Liver (tissue), 9 donors: ENCODE data around the gene CD81. TPM values are rescaled to one million over a fixed set of nuclear protein-coding genes. Genes with fewer than 3 reads are reported as not detected.

Experiments
- DNase-seq: peaks from one replicate; pipeline ENCODE4 v3.0.0-alpha.2; 2017; ENCODE audit warnings: low spot score
- H3K27ac ChIP-seq, 2 donors: one replicate each; pipeline ENCODE4 v1.7.0; 2013; ENCODE audit warnings: inconsistent platforms in 2 of 2, low read length in 2 of 2, control low read depth in 1 of 2, low read depth in 1 of 2, mild to moderate bottlenecking in 1 of 2
- H3K27me3 ChIP-seq, 4 donors: one replicate each; pipeline versions ENCODE4 v1.6.1 to v1.7.0; 2013; ENCODE audit warnings: low read length in 3 of 4, inconsistent platforms in 1 of 4, mild to moderate bottlenecking in 1 of 4, moderate library complexity in 1 of 4; ENCODE audit not compliant: control insufficient read depth in 4 of 4, insufficient read depth in 4 of 4
- H3K36me3 ChIP-seq, 4 donors: one replicate each; pipeline versions ENCODE4 v1.6.1 to v1.7.0; 2013; ENCODE audit warnings: low read length in 3 of 4, mild to moderate bottlenecking in 3 of 4, low read depth in 1 of 4, moderate library complexity in 1 of 4; ENCODE audit not compliant: control insufficient read depth in 4 of 4, insufficient read depth in 3 of 4
- H3K4me1 ChIP-seq, 4 donors: one replicate each; pipeline versions ENCODE4 v1.6.1 to v1.7.0; 2013; ENCODE audit warnings: low read length in 3 of 4, mild to moderate bottlenecking in 3 of 4, moderate library complexity in 1 of 4; ENCODE audit not compliant: control insufficient read depth in 4 of 4, insufficient read depth in 4 of 4
- H3K4me3 ChIP-seq, 3 donors: one replicate each; pipeline versions ENCODE4 v1.6.1 to v1.7.0; 2013; ENCODE audit warnings: low read length in 3 of 3, control low read depth in 1 of 3, low read depth in 1 of 3, mild to moderate bottlenecking in 1 of 3
- H3K9ac ChIP-seq, 2 donors: one replicate each; pipeline ENCODE4 v1.7.0; 2013; ENCODE audit warnings: low read length in 2 of 2, mild to moderate bottlenecking in 2 of 2, moderate library complexity in 2 of 2, control low read depth in 1 of 2, low read depth in 1 of 2
- H3K9me3 ChIP-seq, 4 donors: one replicate each; pipeline versions ENCODE4 v1.6.1 to v1.7.0; 2013; ENCODE audit warnings: low read length in 3 of 4; ENCODE audit not compliant: control insufficient read depth in 4 of 4
- EGR1 ChIP-seq, 2 donors: IDR thresholded peaks; 2 replicates each; pipeline ENCODE4 v1.6.1; 2016 to 2018; ENCODE audit warnings: antibody characterized with exemption in 2 of 2, low read depth in 2 of 2
- FOXA1 ChIP-seq: IDR thresholded peaks from 2 replicates; pipeline ENCODE4 v1.6.1; 2016; ENCODE audit warnings: antibody characterized with exemption
- FOXA2 ChIP-seq: IDR thresholded peaks from 2 replicates; pipeline ENCODE4 v1.6.1; 2016; ENCODE audit warnings: antibody characterized with exemption
- GABPA ChIP-seq, 2 donors: IDR thresholded peaks in 1 of 2; conservative IDR thresholded peaks in 1 of 2; 2 replicates each; pipeline ENCODE4 v1.6.1; 2016; ENCODE audit warnings: antibody characterized with exemption in 2 of 2, mild to moderate bottlenecking in 1 of 2, moderate library complexity in 1 of 2
- HNF4A ChIP-seq, 2 donors: conservative IDR thresholded peaks; 2 replicates each; pipeline ENCODE4 v1.6.1; 2016; ENCODE audit warnings: antibody characterized with exemption in 2 of 2, mild to moderate bottlenecking in 2 of 2
- HNF4G ChIP-seq: IDR thresholded peaks from 2 replicates; pipeline ENCODE4 v1.6.1; 2016; ENCODE audit warnings: antibody characterized with exemption
- JUND ChIP-seq, 2 donors: IDR thresholded peaks; 2 replicates each; pipeline ENCODE4 v1.6.1; 2016; ENCODE audit warnings: antibody characterized with exemption in 2 of 2
- NR2F2 ChIP-seq: IDR thresholded peaks from 2 replicates; pipeline ENCODE4 v1.6.1; 2016; ENCODE audit warnings: antibody characterized with exemption
- RXRA ChIP-seq, 2 donors: IDR thresholded peaks; 2 replicates each; pipeline ENCODE4 v1.6.1; 2017 to 2018; ENCODE audit warnings: antibody characterized with exemption in 2 of 2, mild to moderate bottlenecking in 1 of 2
- SP1 ChIP-seq: IDR thresholded peaks from 2 replicates; pipeline ENCODE4 v1.6.1; 2018; ENCODE audit warnings: antibody characterized with exemption, mild to moderate bottlenecking
- TAF1 ChIP-seq: conservative IDR thresholded peaks from 2 replicates; pipeline ENCODE4 v1.6.1; 2016; ENCODE audit warnings: antibody characterized with exemption, mild to moderate bottlenecking
- YY1 ChIP-seq: IDR thresholded peaks from 2 replicates; pipeline ENCODE4 v1.6.1; 2016; ENCODE audit warnings: antibody characterized with exemption, mild to moderate bottlenecking
- WGBS: extraction: QIAGEN DNeasy Blood & Tissue Kit; methylation state at CpG from one replicate; pipeline ENCODE4 v1.1.7; 2013; 5-methylcytosine and 5-hydroxymethylcytosine counted together
- polyA plus RNA-seq, 2 donors: library from polyadenylated mRNA; stranded (reverse) in 1 of 2; unstranded in 1 of 2; fragments of 200-250 nt in 1 of 2; fragments of >200 nt in 1 of 2; fragmentation: Nextera tagmentation in 1 of 2; extraction: Ambion mirVana in 1 of 2; gene quantifications; one replicate each; pipeline versions ENCODE4 v1.2.1 to v1.2.3, GENCODE V29; 2013 to 2015
- total RNA-seq, 2 donors: library from RNA; depleted of rRNA; stranded (reverse); fragments of >200 nt; gene quantifications; one replicate each; pipeline ENCODE4 v1.2.3, GENCODE V29; 2014
- TF ChIP-seq, protein P1 (sequence below): IDR thresholded peaks from 2 replicates; pipeline ENCODE4 v1.6.1; 2016; ENCODE audit warnings: antibody characterized with exemption
- TF ChIP-seq, protein P2 (sequence below): IDR thresholded peaks from 2 replicates; pipeline ENCODE4 v1.6.1; 2016; ENCODE audit warnings: antibody characterized with exemption, mild to moderate bottlenecking
- TF ChIP-seq, protein P3 (sequence below): IDR thresholded peaks from 2 replicates; pipeline ENCODE4 v1.6.1; 2016; ENCODE audit warnings: antibody characterized with exemption
- donor health status: healthy.
- donor health status: healthy.
- donor health status: healthy.
- donor health status: healthy.
- donor health status: healthy.

CD81 gene
- total and polyA plus RNA-seq, 4 donors: 76.9 to 712 (median 164) TPM

DNA sequence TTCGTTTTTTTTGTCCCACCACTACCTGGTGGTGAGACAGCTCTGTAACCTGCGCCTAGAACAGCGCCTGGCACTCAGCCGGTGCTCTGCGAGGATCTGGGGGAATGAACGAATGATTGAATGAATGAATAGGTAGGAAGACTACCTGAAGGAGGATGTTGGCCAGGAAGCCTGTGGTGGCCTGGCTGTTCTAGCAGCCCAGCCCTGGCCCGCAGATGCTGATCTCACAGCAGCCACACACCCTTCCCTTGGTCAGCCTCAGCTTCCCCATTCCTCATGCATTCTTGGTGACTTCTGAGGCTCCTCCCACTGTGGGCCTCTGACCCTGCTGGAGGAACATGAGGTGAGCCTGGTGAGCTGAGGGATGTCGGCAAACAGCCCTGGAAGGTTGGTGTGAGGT is 63.5 kb downstream of the CD81 start:
- H3K9me3 ChIP-seq: no peaks in the 10 kb centered on the region
- H3K4me3 ChIP-seq: no peak overlapping the region
- no peak overlapping the region for H3K27ac ChIP-seq
- H3K4me1 ChIP-seq: peaks cover 0 to 6% (median 1%) of the 10 kb centered on the region in 4 donors
- no peak overlapping the region for H3K9ac ChIP-seq
- peaks cover 0 to 3% (median 1%) of the 10 kb centered on the region in 4 donors for H3K27me3 ChIP-seq
- no peaks in the 10 kb centered on the region for H3K36me3 ChIP-seq
- no peak for DNase-seq
- WGBS: 73% methylated on average over 8 of the region's 8 CpGs
- TF ChIP-seq HNF4G (no peak), TAF1 (no peak), JUND (IDR thresholded peaks at IDR 0.05) (no peak), SP1 (no peak), FOXA2 (no peak), EGR1 (IDR thresholded peaks at IDR 0.05; ENCODE audit: low read depth in 2 of 2) (no peak)
- TF ChIP-seq, protein P1, sequence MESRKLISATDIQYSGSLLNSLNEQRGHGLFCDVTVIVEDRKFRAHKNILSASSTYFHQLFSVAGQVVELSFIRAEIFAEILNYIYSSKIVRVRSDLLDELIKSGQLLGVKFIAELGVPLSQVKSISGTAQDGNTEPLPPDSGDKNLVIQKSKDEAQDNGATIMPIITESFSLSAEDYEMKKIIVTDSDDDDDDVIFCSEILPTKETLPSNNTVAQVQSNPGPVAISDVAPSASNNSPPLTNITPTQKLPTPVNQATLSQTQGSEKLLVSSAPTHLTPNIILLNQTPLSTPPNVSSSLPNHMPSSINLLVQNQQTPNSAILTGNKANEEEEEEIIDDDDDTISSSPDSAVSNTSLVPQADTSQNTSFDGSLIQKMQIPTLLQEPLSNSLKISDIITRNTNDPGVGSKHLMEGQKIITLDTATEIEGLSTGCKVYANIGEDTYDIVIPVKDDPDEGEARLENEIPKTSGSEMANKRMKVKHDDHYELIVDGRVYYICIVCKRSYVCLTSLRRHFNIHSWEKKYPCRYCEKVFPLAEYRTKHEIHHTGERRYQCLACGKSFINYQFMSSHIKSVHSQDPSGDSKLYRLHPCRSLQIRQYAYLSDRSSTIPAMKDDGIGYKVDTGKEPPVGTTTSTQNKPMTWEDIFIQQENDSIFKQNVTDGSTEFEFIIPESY: no peak
- TF ChIP-seq, protein P2, sequence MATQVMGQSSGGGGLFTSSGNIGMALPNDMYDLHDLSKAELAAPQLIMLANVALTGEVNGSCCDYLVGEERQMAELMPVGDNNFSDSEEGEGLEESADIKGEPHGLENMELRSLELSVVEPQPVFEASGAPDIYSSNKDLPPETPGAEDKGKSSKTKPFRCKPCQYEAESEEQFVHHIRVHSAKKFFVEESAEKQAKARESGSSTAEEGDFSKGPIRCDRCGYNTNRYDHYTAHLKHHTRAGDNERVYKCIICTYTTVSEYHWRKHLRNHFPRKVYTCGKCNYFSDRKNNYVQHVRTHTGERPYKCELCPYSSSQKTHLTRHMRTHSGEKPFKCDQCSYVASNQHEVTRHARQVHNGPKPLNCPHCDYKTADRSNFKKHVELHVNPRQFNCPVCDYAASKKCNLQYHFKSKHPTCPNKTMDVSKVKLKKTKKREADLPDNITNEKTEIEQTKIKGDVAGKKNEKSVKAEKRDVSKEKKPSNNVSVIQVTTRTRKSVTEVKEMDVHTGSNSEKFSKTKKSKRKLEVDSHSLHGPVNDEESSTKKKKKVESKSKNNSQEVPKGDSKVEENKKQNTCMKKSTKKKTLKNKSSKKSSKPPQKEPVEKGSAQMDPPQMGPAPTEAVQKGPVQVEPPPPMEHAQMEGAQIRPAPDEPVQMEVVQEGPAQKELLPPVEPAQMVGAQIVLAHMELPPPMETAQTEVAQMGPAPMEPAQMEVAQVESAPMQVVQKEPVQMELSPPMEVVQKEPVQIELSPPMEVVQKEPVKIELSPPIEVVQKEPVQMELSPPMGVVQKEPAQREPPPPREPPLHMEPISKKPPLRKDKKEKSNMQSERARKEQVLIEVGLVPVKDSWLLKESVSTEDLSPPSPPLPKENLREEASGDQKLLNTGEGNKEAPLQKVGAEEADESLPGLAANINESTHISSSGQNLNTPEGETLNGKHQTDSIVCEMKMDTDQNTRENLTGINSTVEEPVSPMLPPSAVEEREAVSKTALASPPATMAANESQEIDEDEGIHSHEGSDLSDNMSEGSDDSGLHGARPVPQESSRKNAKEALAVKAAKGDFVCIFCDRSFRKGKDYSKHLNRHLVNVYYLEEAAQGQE: no peak
- TF ChIP-seq, protein P3, sequence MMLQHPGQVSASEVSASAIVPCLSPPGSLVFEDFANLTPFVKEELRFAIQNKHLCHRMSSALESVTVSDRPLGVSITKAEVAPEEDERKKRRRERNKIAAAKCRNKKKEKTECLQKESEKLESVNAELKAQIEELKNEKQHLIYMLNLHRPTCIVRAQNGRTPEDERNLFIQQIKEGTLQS: no peak

DNA sequence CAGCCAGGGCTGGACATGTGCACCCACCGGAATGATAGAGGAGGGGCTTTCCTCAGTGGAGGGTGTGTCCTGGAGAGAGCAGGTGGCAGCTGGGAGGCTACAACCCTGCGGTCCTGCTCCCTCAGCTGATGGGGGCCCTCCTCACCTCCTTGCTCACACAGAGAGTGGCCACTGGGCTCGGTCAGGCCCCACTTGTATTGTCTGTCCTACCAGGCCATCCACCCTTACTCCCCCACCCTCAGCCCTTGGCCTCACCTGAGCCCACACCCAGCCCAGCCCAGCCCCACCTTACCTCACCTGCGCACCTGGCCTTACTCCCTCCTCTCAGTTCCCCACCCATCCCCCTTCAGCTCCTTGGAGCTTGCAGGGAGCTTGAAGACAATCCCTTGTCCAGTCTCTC is 64.1 kb downstream of the CD81 start:
- Histone ChIP-seq H3K27me3 (peaks cover 0 to 3% (median 1%) of the 10 kb centered on the region in 4 donors), H3K9ac (no peak overlapping the region), H3K9me3 (no peaks in the 10 kb centered on the region), H3K4me1 (peaks cover 0 to 6% (median 1%) of the 10 kb centered on the region in 4 donors), H3K36me3 (no peaks in the 10 kb centered on the region), H3K27ac (no peak overlapping the region), H3K4me3 (no peak overlapping the region)
- DNase-seq: no peak
- WGBS: 71% methylated on average over 4 of the region's 4 CpGs
- TF ChIP-seq RXRA (IDR thresholded peaks at IDR 0.05) (no peak), NR2F2 (no peak), YY1 (no peak), TAF1 (no peak)

DNA sequence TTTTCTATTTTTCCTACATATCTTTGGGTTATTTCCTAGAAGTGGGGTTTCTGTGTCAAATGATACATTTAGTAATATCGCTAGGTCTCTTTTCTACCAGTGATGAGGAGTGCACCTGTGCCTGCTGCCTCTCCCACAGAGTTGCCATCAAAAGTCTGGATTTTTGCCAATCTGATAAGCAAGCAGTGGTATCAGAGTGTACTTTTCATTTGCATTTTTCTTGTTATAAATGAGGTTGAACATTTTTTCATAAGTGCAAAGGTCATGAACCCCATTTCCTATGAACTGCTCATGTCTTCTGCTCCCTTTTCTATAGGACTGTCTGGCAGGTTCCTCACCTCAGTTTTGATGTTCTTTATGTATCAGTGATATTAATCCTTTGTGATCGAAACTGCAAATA is 65.5 kb downstream of the CD81 start:
- Histone ChIP-seq H3K27ac (no peak overlapping the region), H3K9me3 (no peaks in the 10 kb centered on the region), H3K27me3 (peaks cover 0 to 3% (median 1%) of the 10 kb centered on the region in 4 donors), H3K9ac (no peak overlapping the region), H3K36me3 (no peaks in the 10 kb centered on the region), H3K4me3 (no peak overlapping the region), H3K4me1 (peaks cover 0 to 13% (median 1%) of the 10 kb centered on the region in 4 donors)
- WGBS: 85% methylated on average over 2 of the region's 2 CpGs
- DNase-seq: no peak
- TF ChIP-seq GABPA (IDR thresholded peaks at IDR 0.05 in 1 of 2, conservative IDR thresholded peaks at IDR 0.05 in 1 of 2): no peak
- TF ChIP-seq TAF1: no peak
- no peak for TF ChIP-seq HNF4A (conservative IDR thresholded peaks at IDR 0.05)
- TF ChIP-seq FOXA2: no peak
- TF ChIP-seq, protein P1: no peak
- no peak for TF ChIP-seq EGR1 (IDR thresholded peaks at IDR 0.05; ENCODE audit: low read depth in 2 of 2)
- TF ChIP-seq, protein P3: no peak
- no peak for TF ChIP-seq HNF4G
- TF ChIP-seq, protein P2: no peak
- no peak for TF ChIP-seq NR2F2
- TF ChIP-seq FOXA1: no peak
